K562 (cell line): ENCODE data around the gene RHBDL3.

Experiments
- BRCA1 ChIP-seq, 2 experiments: fragments of 450-650 bp in 1 of 2; sonication (generic) in 1 of 2; formaldehyde crosslinking in 1 of 2; IDR thresholded peaks; 2 replicates each; pipeline versions ENCODE4 v1.5.0 to v1.6.1; 2017 to 2020; ENCODE audit warnings: mild to moderate bottlenecking in 1 of 2, missing genetic modification reagents in 1 of 2
- NONO ChIP-seq, 2 experiments: fragments of 200-400 bp in 1 of 2; fragments of 450-650 bp in 1 of 2; formaldehyde crosslinking in 1 of 2; IDR thresholded peaks; 2 replicates each; pipeline ENCODE4 v1.6.1; 2017; ENCODE audit warnings: low read depth in 2 of 2, mild to moderate bottlenecking in 2 of 2, moderate library complexity in 2 of 2, low read length in 1 of 2
- SRSF7 ChIP-seq: fragments of 200-400 bp; formaldehyde crosslinking; optimal IDR thresholded peaks from 2 replicates; pipeline ENCODE3; 2017; ENCODE audit warnings: mild to moderate bottlenecking, low read depth, low read length
- ZBTB8A ChIP-seq: fragments of 450-650 bp; IDR thresholded peaks from 2 replicates; pipeline ENCODE4 v1.6.1; 2018; ENCODE audit warnings: mild to moderate bottlenecking, moderate library complexity; ENCODE audit not compliant: partially characterized antibody
- ZNF143 ChIP-seq: sonication (generic); formaldehyde crosslinking; IDR thresholded peaks from 2 replicates; pipeline ENCODE4 v1.9.0; 2022; ENCODE audit warnings: mild to moderate bottlenecking, missing genetic modification reagents
- TF ChIP-seq, protein P1 (sequence below): sonication (generic); formaldehyde crosslinking; IDR thresholded peaks from 2 replicates; pipeline ENCODE4 v1.9.0; 2022; ENCODE audit warnings: mild to moderate bottlenecking, missing genetic modification reagents
- TF ChIP-seq, protein P2 (sequence below): sonication (generic); formaldehyde crosslinking; IDR thresholded peaks from 2 replicates; pipeline ENCODE4 v1.8.1; 2022; ENCODE audit warnings: missing genetic modification reagents

DNA sequence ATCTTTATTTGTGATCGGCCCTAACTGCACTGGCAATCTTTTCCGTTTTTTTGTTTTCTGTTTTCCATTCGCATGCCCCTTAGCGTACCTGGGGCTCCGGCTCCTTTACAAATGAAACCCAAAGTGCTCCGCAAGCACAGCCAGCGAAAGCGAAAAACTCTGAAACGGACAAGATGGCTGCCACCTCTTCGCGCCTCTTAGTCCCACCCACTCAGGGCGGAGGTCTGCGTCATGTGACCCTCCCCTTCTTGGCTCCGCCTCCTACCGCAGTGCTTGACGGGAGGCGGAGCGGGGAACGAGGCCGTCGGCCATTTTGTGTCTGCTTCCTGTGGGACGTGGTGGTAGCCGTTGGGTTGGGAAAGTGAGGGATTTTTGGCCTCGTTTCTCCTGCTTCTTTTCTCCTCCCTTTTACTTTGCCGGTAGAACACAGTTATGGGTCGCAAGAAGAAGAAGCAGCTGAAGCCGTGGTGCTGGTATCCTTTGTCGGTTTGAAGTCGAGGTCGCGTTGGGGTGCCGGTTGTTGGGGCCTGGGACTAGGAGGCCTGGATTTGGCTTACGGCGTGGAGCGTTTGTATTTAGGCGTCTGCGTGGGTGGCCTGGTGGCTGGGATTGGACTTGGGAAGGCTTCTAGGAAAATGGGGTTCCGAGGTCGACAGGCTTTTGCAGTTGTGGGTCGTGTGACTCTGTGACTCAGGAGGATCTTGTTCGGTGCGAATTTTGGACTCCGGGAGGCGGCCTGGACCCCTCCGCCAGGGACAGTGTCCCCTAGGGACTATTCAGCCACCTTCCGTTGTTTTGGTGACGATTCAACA lies 84.4 kb downstream of the RHBDL3 start, which contains the start of gene ZNF207:
- TF ChIP-seq SRSF7 (no peak), ZBTB8A (no peak), ZNF143 (CRISPR knock-in tag) (peak; percentile 80), BRCA1 (IDR thresholded peaks at IDR 0.05) (no peak), BRCA1 (CRISPR knock-in tag; IDR thresholded peaks at IDR 0.05) (no peak), NONO (IDR thresholded peaks at IDR 0.05; ENCODE audit: low read depth in 2 of 2, low read length in 1 of 2) (no peak)
- TF ChIP-seq, protein P1, sequence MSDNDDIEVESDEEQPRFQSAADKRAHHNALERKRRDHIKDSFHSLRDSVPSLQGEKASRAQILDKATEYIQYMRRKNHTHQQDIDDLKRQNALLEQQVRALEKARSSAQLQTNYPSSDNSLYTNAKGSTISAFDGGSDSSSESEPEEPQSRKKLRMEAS (CRISPR knock-in tag), result peak; percentile 42; the same call in 1 of the 2 replicates
- TF ChIP-seq, protein P2, sequence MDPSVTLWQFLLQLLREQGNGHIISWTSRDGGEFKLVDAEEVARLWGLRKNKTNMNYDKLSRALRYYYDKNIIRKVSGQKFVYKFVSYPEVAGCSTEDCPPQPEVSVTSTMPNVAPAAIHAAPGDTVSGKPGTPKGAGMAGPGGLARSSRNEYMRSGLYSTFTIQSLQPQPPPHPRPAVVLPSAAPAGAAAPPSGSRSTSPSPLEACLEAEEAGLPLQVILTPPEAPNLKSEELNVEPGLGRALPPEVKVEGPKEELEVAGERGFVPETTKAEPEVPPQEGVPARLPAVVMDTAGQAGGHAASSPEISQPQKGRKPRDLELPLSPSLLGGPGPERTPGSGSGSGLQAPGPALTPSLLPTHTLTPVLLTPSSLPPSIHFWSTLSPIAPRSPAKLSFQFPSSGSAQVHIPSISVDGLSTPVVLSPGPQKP, result no peak
